ENCODE results near the gene NTN1. TPM values are rescaled to one million over a fixed set of nuclear protein-coding genes. Genes with fewer than 3 reads are reported as not detected.
"Not testable (repeated sequence)": the region's sequence is repeated elsewhere in the genome, so short reads cannot be mapped to it uniquely, and the experiment has no call there.

Gene NTN1
- total RNA-seq, 1 donor from 2014 or later = 4.1 TPM

GRCh38 chr17:8985054-8985701 lies 36.1 kb upstream of the NTN1 start:
- H3K9me3 ChIP-seq = no peaks in the 10 kb centered on the region
- H3K27me3 ChIP-seq = no peaks in the 10 kb centered on the region
- DNase-seq (no peak), ATAC-seq (peak; percentile 75)
- no peaks in the 10 kb centered on the region for H3K36me3 ChIP-seq
- intact Hi-C loops (cut with DNase I) = no loop called here
- no peaks in the 10 kb centered on the region for H3K4me1 ChIP-seq
- TF ChIP-seq, protein P1, sequence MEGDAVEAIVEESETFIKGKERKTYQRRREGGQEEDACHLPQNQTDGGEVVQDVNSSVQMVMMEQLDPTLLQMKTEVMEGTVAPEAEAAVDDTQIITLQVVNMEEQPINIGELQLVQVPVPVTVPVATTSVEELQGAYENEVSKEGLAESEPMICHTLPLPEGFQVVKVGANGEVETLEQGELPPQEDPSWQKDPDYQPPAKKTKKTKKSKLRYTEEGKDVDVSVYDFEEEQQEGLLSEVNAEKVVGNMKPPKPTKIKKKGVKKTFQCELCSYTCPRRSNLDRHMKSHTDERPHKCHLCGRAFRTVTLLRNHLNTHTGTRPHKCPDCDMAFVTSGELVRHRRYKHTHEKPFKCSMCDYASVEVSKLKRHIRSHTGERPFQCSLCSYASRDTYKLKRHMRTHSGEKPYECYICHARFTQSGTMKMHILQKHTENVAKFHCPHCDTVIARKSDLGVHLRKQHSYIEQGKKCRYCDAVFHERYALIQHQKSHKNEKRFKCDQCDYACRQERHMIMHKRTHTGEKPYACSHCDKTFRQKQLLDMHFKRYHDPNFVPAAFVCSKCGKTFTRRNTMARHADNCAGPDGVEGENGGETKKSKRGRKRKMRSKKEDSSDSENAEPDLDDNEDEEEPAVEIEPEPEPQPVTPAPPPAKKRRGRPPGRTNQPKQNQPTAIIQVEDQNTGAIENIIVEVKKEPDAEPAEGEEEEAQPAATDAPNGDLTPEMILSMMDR (IDR thresholded peaks at IDR 0.05) = no peak
- no peak overlapping the region for H3K4me3 ChIP-seq
- no peak overlapping the region for H3K27ac ChIP-seq

GRCh38 chr17:8986295-8986694 lies 35.0 kb upstream of the NTN1 start:
- TF ChIP-seq, protein P1 (IDR thresholded peaks at IDR 0.05) = peak; percentile 21
- no peaks in the 10 kb centered on the region for H3K27me3 ChIP-seq
- no peak overlapping the region for H3K4me3 ChIP-seq
- intact Hi-C loops (cut with DNase I) = no loop called here
- H3K27ac ChIP-seq = no peak overlapping the region
- H3K36me3 ChIP-seq = no peaks in the 10 kb centered on the region
- H3K9me3 ChIP-seq = no peaks in the 10 kb centered on the region
- DNase-seq = no peak
- ATAC-seq = no peak
- no peaks in the 10 kb centered on the region for H3K4me1 ChIP-seq

DNA sequence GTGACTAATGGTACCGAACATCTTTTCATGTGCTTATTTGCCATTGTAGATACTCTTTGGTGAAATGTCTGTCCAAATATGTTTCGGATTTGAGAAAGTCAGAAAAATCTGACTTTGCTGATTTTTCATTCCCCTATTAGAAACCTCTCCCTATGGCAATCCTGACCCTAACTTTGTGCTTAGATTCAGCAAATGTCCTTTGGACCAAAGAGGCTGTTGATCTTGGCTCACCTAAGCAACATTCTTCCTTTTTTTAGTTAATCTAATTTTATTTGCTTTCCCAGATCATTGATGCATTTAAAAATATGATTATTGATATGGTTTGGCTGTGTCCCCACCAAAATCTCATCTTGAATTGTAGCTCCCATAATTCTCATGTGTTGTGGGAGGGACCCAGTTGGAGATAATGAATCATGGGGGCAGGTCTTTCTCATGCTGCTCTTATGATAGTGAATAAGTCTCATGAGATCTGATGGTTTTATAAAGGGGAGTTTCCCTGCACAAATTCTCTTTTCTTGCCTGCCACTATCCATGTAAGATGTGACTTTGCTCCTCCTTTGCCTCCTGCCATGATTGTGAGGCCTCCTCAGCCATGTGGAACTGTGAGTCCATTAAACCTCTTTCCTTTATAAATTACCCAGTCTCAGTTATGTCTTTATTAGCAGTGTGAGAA lies 32.9 kb upstream of the NTN1 start:
- H3K36me3 ChIP-seq; H3K4me1 ChIP-seq; intact Hi-C loops (cut with DNase I); H3K4me3 ChIP-seq; H3K27ac ChIP-seq; ATAC-seq; H3K27me3 ChIP-seq; DNase-seq; H3K9me3 ChIP-seq: not testable (repeated sequence)

GRCh38 chr17:8991514-8992285 lies 29.6 kb upstream of the NTN1 start:
- DNase-seq = no peak
- H3K36me3 ChIP-seq = no peaks in the 10 kb centered on the region
- H3K9me3 ChIP-seq = no peaks in the 10 kb centered on the region
- no peaks in the 10 kb centered on the region for H3K4me1 ChIP-seq
- TF ChIP-seq, protein P1 (IDR thresholded peaks at IDR 0.05) = peak; percentile 82
- no peak overlapping the region for H3K27ac ChIP-seq
- H3K4me3 ChIP-seq = no peak overlapping the region
- peak; percentile 83 for ATAC-seq
- intact Hi-C loops (cut with DNase I) = loop anchor here (10.0 kb wide), 1 partner anchor 533 kb away; no protein-coding TSS in a partner anchor
- H3K27me3 ChIP-seq = peaks cover 5% of the 10 kb centered on the region

DNA sequence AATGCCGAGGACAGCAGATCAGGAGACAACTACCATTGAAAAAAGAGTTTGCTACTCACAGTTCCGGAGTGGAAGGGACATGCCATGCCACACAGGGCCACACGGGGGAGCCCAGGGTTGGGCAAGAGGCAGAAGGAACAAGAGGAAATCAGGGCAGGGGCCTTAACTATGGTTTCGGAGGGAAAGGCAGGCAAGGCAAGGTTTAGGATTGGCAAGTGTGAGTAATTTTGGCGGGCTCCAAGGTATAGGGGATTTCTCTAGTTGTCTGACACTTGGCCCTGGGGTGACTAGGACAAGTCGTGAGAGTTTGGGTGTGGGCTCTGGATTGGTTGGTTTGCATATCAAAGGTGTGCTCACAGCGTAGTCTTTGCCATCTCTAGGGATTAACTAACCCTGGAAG lies 27.0 kb upstream of the NTN1 start:
- intact Hi-C loops (cut with DNase I) = loop anchor here (10.0 kb wide), 1 partner anchor 530 kb away; no protein-coding TSS in a partner anchor
- DNase-seq = peak; percentile 87
- ATAC-seq = peak; percentile 89

More for the DNA sequence above, 27.0 kb upstream of the NTN1 start:
- H3K4me3 ChIP-seq = no peak overlapping the region
- H3K36me3 ChIP-seq = no peaks in the 10 kb centered on the region
- no peak overlapping the region for H3K27ac ChIP-seq
- H3K27me3 ChIP-seq = peaks cover 5% of the 10 kb centered on the region
- TF ChIP-seq, protein P1 (IDR thresholded peaks at IDR 0.05) = peak; percentile 85
- H3K4me1 ChIP-seq = no peaks in the 10 kb centered on the region
- no peaks in the 10 kb centered on the region for H3K9me3 ChIP-seq

All from upper lobe of right lung (tissue), 1 donor.